Uterus (tissue), 4 donors: Measurements from ENCODE around the gene CHMP5. TPM values are rescaled to one million over a fixed set of nuclear protein-coding genes. Genes with fewer than 3 reads are reported as not detected.

ENCODE experiments used
- DNase-seq, 2 donors: peaks; one replicate each; pipeline ENCODE4 v3.0.0-alpha.2; 2019 to 2020
- H3K27ac ChIP-seq, 2 donors: fragments of 200-600 bp; sonication (generic); 1 replicate in 1 of 2; 2 replicates in 1 of 2; pipeline ENCODE4 v1.5.1; 2016 to 2018
- H3K27me3 ChIP-seq, 2 donors: fragments of 200-600 bp; sonication (generic); one replicate each; pipeline ENCODE4 v1.5.1; 2018 to 2019; ENCODE audit warnings: control low read depth in 1 of 2
- H3K36me3 ChIP-seq, 2 donors: fragments of 200-600 bp; sonication (generic); one replicate each; pipeline ENCODE4 v1.5.1; 2019; ENCODE audit warnings: control low read depth in 1 of 2
- H3K4me1 ChIP-seq, 2 donors: fragments of 200-600 bp; sonication (generic); one replicate each; pipeline ENCODE4 v1.5.1; 2018 to 2019; ENCODE audit warnings: control low read depth in 1 of 2
- H3K4me3 ChIP-seq, 2 donors: fragments of 200-600 bp; sonication (generic); 1 replicate in 1 of 2; 2 replicates in 1 of 2; pipeline ENCODE4 v1.5.1; 2018 to 2019; ENCODE audit warnings: mild to moderate bottlenecking in 1 of 2
- H3K9me3 ChIP-seq, 2 donors: fragments of 200-600 bp; sonication (generic); one replicate each; pipeline ENCODE4 v1.5.1; 2019; ENCODE audit warnings: control low read depth in 1 of 2
- CTCF ChIP-seq, 4 experiments: fragments of 200-600 bp in 2 of 4; fragments of 450-650 bp in 2 of 4; sonication (generic) in 2 of 4; IDR thresholded peaks; one replicate each; pipeline ENCODE4 v1.5.1; 2016 to 2019; ENCODE audit warnings: antibody characterized with exemption in 4 of 4, mild to moderate bottlenecking in 2 of 4, moderate library complexity in 1 of 4
- POLR2A ChIP-seq, 2 donors: fragments of 450-650 bp; IDR thresholded peaks; one replicate each; pipeline ENCODE4 v1.6.1; 2016; ENCODE audit warnings: antibody characterized with exemption in 2 of 2, mild to moderate bottlenecking in 1 of 2, moderate library complexity in 1 of 2
- intact Hi-C: fragments of 100-400 bp; cut with DNase I; formaldehyde crosslinking; loops from one replicate; pipeline ENCODE4 v1.15.1; 2023; ENCODE audit warnings: low total_unique reads
- total RNA-seq, 4 donors: library from RNA; depleted of rRNA in 3 of 4; stranded (reverse); fragments of >200 nt in 3 of 4; gene quantifications; one replicate each; pipeline versions ENCODE4 v1.1.0 to v1.2.4, GENCODE V29; 2014 to 2023
- donor health status: DM: yes; HTN: yes; CAD: no.

CHMP5 gene
- total RNA-seq, 4 donors from 2014 or later, result 53.5 to 91.7 (median 61.7) TPM

DNA sequence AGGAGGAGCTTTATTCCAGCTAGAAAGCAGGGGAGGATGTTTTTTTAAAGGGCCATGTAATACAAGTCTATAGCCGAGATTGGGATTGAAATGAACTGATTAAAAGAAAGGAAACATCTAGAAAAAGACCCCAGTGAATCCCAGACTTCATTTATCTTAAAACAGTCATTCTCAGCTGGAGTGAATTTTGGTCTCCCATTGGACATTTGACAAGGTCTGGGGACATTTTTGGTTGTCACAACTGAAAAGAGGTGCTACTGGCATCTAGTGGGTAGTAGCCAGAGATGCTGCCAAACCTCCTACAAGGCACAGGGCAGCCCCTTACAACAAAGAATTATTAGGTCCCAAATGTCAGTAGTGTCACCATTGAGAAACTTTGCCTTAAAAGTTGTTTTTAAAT is 41.2 kb upstream of the CHMP5 start:
- no peak for TF ChIP-seq CTCF (IDR thresholded peaks at IDR 0.05)
- no peak for TF ChIP-seq POLR2A (IDR thresholded peaks at IDR 0.05)
- Histone ChIP-seq H3K4me3 (no peak overlapping the region), H3K9me3 (no peaks in the 10 kb centered on the region), H3K4me1 (peaks cover 0 to 5% of the 10 kb centered on the region in 2 donors), H3K36me3 (no peaks in the 10 kb centered on the region), H3K27me3 (no peaks in the 10 kb centered on the region), H3K27ac (no peak overlapping the region)
- intact Hi-C loops, result loop anchor here (5.0 kb wide), 1 partner anchor 141 kb away; no protein-coding TSS in a partner anchor
- DNase-seq, result no peak

- TF ChIP-seq POLR2A (IDR thresholded peaks at IDR 0.05), result no peak
- peak; percentile 77 to 95 (median 90) for TF ChIP-seq CTCF (IDR thresholded peaks at IDR 0.05)
- no peaks in the 10 kb centered on the region for H3K27me3 ChIP-seq
- DNase-seq, result peak; percentile 64 to 79
- H3K27ac ChIP-seq, result peak overlapping the region in 1 of 2 donors; percentile 30
- no peak overlapping the region for H3K4me3 ChIP-seq
- intact Hi-C loops, result no loop called here
- H3K9me3 ChIP-seq, result no peaks in the 10 kb centered on the region
- H3K4me1 ChIP-seq, result peaks cover 0 to 5% of the 10 kb centered on the region in 2 donors
- no peaks in the 10 kb centered on the region for H3K36me3 ChIP-seq
These were observed 39.3 kb upstream of the CHMP5 start for GRCh38 chr9:33225319-33226147.

GRCh38 chr9:33227008-33227398 is 37.8 kb upstream of the CHMP5 start:
- no peak for TF ChIP-seq CTCF (IDR thresholded peaks at IDR 0.05)
- Histone ChIP-seq H3K27me3 (no peaks in the 10 kb centered on the region), H3K9me3 (no peaks in the 10 kb centered on the region), H3K4me1 (peaks cover 0 to 5% of the 10 kb centered on the region in 2 donors), H3K4me3 (no peak overlapping the region), H3K27ac (no peak overlapping the region), H3K36me3 (no peaks in the 10 kb centered on the region)
- intact Hi-C loops, result no loop called here
- DNase-seq, result no peak

GRCh38 chr9:33227741-33228140 is 37.1 kb upstream of the CHMP5 start:
- Histone ChIP-seq H3K4me1 (peaks cover 0 to 5% of the 10 kb centered on the region in 2 donors), H3K9me3 (no peaks in the 10 kb centered on the region), H3K4me3 (no peak overlapping the region), H3K27me3 (no peaks in the 10 kb centered on the region), H3K27ac (no peak overlapping the region), H3K36me3 (no peaks in the 10 kb centered on the region)
- no peak for DNase-seq
- intact Hi-C loops, result no loop called here
- no peak for TF ChIP-seq POLR2A (IDR thresholded peaks at IDR 0.05)
- no peak for TF ChIP-seq CTCF (IDR thresholded peaks at IDR 0.05)

- Histone ChIP-seq H3K36me3 (no peaks in the 10 kb centered on the region), H3K27me3 (no peaks in the 10 kb centered on the region), H3K4me3 (no peak overlapping the region), H3K4me1 (peaks cover 0 to 5% of the 10 kb centered on the region in 2 donors), H3K27ac (no peak overlapping the region), H3K9me3 (no peaks in the 10 kb centered on the region)
- intact Hi-C loops, result no loop called here
- no peak for TF ChIP-seq CTCF (IDR thresholded peaks at IDR 0.05)
- no peak for TF ChIP-seq POLR2A (IDR thresholded peaks at IDR 0.05)
- DNase-seq, result no peak
These were observed 36.2 kb upstream of the CHMP5 start for GRCh38 chr9:33228606-33229005.
